ENCODE measurements around the gene DDAH1. TPM values are rescaled to one million over a fixed set of nuclear protein-coding genes. Genes with fewer than 3 reads are reported as not detected.

The DDAH1 gene
- total RNA-seq, 2 donors from 2014 or later: 0.74 TPM; not detected in 1

DNA sequence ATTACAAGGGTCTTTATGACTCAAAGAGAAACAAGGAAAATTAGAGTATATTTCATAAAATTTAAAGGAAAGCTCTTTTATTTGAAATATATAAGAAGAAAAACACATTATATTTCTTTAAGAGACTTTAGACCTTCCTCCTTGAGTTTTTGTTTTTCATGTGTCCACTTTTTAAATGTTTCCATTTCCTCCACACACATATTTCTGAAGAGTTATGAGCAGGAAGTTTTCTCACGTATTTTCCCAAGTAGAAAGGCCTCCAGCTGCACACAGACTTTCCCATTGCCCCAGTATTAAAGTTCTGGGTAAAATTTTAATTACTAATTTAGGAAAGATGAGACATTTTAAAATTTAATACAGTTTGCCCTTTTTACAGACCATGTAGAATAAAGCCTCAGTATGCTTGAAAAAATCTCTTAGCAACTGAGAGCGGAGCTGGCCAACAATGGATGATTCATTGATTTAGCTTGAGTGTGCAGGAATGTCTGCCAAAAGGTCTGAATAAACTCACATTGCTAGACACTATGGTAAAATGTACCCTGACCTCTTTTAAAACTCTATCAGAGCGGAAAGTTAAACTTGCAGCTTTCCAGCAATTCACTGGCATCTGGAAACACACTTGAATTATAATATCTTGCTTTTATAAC is 57.9 kb downstream of the DDAH1 start:
- Mint-ChIP-seq H3K36me3 (ENCODE audit: low read depth) (no peaks in the 10 kb centered on the region), H3K27me3 (peaks cover 3% of the 10 kb centered on the region), H3K27ac (no peak overlapping the region), H3K4me3 (no peak overlapping the region), H3K9me3 (no peaks in the 10 kb centered on the region), H3K4me1 (no peaks in the 10 kb centered on the region)
- no peak for ATAC-seq (replicated peaks)

DNA sequence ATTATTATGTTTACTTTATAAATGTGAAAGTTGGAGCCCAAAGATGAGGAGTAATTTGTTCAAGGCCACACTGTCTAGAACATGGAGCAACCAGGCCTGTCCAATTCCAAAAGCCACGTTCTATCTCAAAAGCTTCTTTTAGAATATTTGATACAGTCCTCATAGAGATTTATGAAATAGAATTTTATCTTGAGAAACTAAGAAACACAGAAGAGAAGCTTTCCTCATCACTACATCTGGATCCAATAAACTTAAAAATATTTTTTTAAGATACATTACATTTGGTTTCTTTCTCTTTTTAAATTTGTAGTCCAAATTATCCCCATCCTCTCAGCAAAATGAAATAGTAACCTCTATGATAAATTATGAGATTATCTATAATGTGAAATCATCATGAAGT is 58.9 kb downstream of the DDAH1 start:
- no peak overlapping the region for H3K27ac Mint-ChIP-seq
- no peaks in the 10 kb centered on the region for H3K9me3 Mint-ChIP-seq
- peaks cover 3% of the 10 kb centered on the region for H3K27me3 Mint-ChIP-seq
- no peak overlapping the region for H3K4me3 Mint-ChIP-seq
- no peaks in the 10 kb centered on the region for H3K36me3 Mint-ChIP-seq (ENCODE audit: low read depth)
- ATAC-seq (replicated peaks): no peak
- no peaks in the 10 kb centered on the region for H3K4me1 Mint-ChIP-seq

DNA sequence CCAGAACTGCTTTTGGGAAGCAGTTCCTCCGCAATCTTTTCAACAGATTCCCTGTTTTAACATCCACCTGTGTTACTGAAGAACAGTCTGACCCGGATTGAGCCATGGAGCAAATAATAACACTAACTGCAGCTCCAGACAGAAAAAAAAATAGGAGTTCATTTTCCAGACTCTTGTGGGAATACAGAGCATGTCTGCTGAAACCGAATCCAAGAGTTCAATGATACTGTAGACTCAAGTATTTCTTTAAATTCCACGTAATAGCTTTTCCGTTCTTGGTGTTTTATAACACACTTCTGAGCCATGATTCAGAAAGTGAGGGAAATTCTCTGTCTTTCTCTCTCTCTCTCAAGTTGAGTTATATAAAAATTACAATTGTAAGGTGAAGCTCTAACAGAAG is 60.6 kb downstream of the DDAH1 start:
- Mint-ChIP-seq H3K36me3 (ENCODE audit: low read depth) (no peaks in the 10 kb centered on the region), H3K27me3 (peaks cover 3% of the 10 kb centered on the region), H3K27ac (no peak overlapping the region), H3K9me3 (no peaks in the 10 kb centered on the region), H3K4me3 (no peak overlapping the region), H3K4me1 (no peaks in the 10 kb centered on the region)
- ATAC-seq (replicated peaks): no peak

DNA sequence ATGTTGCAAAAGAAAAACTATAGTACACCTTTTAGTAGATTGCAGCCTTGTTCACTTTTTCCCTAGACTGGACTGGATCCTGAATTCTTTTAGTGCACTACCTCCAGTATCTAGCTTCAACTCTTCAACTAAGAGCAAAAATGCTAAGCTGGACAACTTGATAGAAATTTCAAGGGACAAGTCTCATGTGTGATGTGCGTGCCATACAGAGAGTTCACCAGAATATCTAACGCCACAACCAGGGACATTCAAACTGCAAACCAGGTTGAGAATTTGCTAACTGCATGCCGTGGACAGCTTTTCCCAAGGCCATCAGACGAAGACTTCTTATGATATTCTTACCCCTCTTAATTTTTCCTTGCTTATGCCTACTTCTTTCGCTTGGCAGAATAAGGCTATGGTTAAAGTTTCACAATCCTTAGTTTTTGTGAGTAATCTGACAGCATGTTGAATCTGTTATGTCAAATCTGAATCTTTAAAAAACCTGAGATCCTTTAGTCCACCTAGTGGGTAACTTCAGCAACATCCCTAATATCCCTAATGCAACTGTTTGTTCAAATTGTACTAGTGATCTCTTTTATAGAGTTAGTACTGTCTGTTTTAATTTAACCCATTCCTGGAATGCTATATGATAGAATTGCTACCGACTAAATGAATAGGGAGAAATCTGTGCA is 66.4 kb downstream of the DDAH1 start:
- no peak for ATAC-seq (replicated peaks)
- Mint-ChIP-seq H3K27me3 (no peaks in the 10 kb centered on the region), H3K4me1 (no peaks in the 10 kb centered on the region), H3K9me3 (no peaks in the 10 kb centered on the region), H3K27ac (no peak overlapping the region), H3K4me3 (no peak overlapping the region), H3K36me3 (ENCODE audit: low read depth) (no peaks in the 10 kb centered on the region)

DNA sequence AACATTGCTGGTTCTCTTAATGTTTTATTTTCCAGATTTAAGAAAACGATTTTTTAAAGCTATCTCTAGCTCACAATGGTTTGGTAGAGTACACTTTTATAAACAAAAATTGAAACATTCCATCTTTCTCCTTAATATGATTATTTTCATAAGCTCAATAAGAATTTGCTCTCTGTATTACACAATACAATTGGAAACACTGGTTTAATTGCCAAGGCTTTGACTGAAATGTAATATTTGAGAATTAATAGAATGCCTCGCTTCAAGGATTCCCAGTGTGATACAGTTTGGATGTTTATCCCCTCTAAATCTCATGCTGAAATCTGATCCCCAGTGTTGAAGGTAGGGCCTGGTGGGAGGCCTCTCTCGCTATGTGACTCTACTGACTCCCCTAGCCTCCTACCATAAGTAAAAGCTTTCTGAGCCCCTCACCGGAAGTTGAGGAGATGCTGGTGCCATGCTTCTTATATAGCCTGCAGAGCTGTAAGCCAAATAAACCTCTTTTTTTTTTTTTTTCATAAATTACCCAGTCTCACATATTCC is 67.4 kb downstream of the DDAH1 start:
- Mint-ChIP-seq H3K4me3 (no peak overlapping the region), H3K4me1 (no peaks in the 10 kb centered on the region), H3K36me3 (ENCODE audit: low read depth) (no peaks in the 10 kb centered on the region), H3K27me3 (no peaks in the 10 kb centered on the region), H3K9me3 (no peaks in the 10 kb centered on the region), H3K27ac (no peak overlapping the region)
- ATAC-seq (replicated peaks): no peak

DNA sequence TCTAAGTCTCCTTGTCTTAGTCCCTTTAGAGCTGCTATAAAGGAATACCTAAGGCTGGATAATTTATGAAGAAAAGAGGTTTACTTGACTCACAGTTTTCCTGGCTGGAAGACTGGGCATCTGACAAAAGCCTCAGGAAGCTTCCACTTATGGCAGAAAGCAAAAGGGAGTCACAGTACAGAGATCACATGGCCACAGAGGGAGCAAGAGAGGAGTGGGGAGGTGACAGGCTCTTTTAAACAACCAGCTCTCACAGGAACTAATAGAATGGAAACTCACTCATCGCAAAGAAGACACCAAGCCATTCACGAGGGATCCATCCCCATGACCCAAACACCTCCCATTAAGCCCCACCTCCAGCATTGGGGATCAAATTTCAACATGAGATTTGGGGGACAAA is 68.8 kb downstream of the DDAH1 start:
- no peaks in the 10 kb centered on the region for H3K4me1 Mint-ChIP-seq
- no peaks in the 10 kb centered on the region for H3K9me3 Mint-ChIP-seq
- H3K4me3 Mint-ChIP-seq: no peak overlapping the region
- H3K36me3 Mint-ChIP-seq (ENCODE audit: low read depth): no peaks in the 10 kb centered on the region
- no peak for ATAC-seq (replicated peaks)
- no peak overlapping the region for H3K27ac Mint-ChIP-seq
- no peaks in the 10 kb centered on the region for H3K27me3 Mint-ChIP-seq

DNA sequence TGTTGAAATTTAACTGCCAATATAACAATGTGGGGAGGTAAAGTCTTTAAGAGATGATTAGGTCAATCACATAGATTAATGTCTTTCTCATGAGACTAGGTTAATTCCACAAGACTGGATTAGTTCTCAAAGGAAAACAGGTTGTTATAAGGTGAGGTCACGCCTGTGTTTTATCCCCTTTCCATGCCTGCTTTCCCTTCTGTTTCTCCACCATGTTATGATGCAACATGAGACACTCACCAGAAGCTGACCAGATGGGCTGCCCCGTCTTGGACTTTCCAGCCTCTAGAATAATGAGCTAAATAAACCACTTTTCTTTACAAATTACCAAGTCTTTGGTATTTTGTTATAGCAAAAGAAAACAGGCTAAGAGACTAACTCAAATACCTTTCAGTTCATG is 70.8 kb downstream of the DDAH1 start:
- H3K4me1 Mint-ChIP-seq: no peaks in the 10 kb centered on the region
- ATAC-seq (replicated peaks): no peak
- H3K27ac Mint-ChIP-seq: no peak overlapping the region
- H3K36me3 Mint-ChIP-seq (ENCODE audit: low read depth): no peaks in the 10 kb centered on the region
- H3K4me3 Mint-ChIP-seq: no peak overlapping the region
- H3K9me3 Mint-ChIP-seq: no peaks in the 10 kb centered on the region
- H3K27me3 Mint-ChIP-seq: no peaks in the 10 kb centered on the region

DNA sequence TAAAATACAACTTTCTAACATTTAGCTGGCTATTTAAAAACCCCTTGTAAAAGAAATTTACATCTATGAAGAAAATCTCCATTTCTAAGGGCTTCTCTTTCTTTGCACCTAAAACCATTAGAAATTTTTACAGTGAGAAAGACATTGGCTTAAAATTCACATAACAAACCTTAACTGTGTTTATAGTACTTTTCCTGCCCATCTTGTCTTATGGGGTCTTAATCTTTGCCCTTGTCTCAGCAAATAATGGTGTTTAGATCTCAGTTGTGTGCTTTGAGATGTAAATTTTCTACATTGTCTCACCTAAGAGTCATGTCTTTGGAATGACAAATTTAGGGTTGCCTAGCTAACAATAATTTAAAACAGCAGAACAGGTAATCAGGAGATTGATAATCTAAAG is 71.5 kb downstream of the DDAH1 start:
- Mint-ChIP-seq H3K27ac (no peak overlapping the region), H3K4me1 (no peaks in the 10 kb centered on the region), H3K36me3 (ENCODE audit: low read depth) (no peaks in the 10 kb centered on the region), H3K9me3 (no peaks in the 10 kb centered on the region), H3K27me3 (no peaks in the 10 kb centered on the region), H3K4me3 (no peak overlapping the region)
- no peak for ATAC-seq (replicated peaks)

DNA sequence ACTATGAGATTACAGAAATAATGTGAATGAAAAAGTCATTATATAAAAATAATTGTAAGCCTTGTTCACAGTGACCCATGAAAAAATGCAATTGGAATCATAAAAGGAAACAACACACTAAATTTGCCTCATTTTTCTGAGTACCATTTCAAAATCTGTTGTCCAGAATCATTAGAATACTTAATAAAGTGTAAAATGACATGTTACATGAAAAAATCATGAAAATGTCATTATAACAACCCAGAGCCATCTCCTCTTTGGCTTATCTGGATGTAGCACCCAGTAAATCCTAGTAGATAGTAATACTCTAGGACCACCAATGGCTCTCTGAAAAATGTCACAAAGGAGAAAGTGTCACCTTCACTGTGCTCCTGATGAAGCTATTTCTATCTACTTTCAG is 76.5 kb downstream of the DDAH1 start:
- H3K4me1 Mint-ChIP-seq: no peaks in the 10 kb centered on the region
- no peak for ATAC-seq (replicated peaks)
- peaks cover 23% of the 10 kb centered on the region for H3K27me3 Mint-ChIP-seq
- no peaks in the 10 kb centered on the region for H3K36me3 Mint-ChIP-seq (ENCODE audit: low read depth)
- no peak overlapping the region for H3K27ac Mint-ChIP-seq
- H3K9me3 Mint-ChIP-seq: peaks cover 11% of the 10 kb centered on the region
- no peak overlapping the region for H3K4me3 Mint-ChIP-seq

DNA sequence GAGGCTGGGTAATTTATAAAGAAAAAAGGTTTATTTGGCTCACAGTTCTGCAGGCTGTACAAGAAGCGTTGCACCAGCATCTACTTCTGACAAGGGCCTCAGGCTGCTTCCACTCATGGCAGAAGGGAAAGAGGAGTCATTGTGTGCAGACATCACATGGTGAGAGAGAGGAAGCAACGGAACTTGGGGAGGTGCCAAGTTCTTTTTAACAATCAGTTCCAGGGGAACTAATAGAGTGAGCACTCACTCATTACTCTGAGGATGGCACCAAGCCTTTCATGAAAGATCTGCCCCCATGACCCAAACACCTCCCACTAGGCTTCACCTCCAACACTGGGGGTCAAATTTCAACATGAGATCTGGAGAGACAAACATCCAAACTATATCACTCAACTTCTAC is 77.2 kb downstream of the DDAH1 start:
- no peak for ATAC-seq (replicated peaks)
- no peak overlapping the region for H3K27ac Mint-ChIP-seq
- no peaks in the 10 kb centered on the region for H3K36me3 Mint-ChIP-seq (ENCODE audit: low read depth)
- no peak overlapping the region for H3K4me3 Mint-ChIP-seq
- no peaks in the 10 kb centered on the region for H3K4me1 Mint-ChIP-seq
- peaks cover 23% of the 10 kb centered on the region for H3K27me3 Mint-ChIP-seq
- H3K9me3 Mint-ChIP-seq: peaks cover 11% of the 10 kb centered on the region

DNA sequence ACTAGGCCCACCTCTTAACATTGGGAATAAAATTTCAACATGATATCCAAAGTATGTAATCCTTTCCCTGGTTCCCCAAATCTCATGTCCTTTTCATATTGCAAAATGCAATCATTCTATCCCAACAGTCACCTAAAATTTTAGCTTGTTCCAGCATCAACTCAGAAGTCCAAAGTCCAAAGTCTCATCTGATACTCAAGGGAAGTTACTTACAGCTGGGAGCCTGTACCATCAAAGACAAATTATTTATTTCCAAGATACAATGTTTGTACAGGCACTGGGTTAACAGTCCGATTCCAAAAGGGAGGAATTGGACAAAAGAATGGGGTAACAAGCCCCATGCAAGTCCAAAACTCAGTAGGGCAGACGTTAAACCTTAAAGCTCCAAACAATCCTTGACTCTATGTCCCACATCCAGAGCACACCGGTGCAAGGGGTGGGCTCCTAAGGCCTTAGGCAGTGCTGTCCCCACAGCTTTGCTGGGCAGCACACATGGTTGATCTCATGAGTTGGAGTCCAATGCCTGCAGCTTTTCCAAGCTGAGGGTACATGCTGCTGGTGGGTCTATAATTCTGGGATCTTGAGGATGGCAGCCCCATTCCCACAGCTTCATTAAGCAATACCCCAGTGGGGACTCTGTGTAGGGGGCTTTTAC is 78.8 kb downstream of the DDAH1 start:
- H3K4me3 Mint-ChIP-seq: no peak overlapping the region
- H3K36me3 Mint-ChIP-seq (ENCODE audit: low read depth): no peaks in the 10 kb centered on the region
- H3K27ac Mint-ChIP-seq: no peak overlapping the region
- H3K9me3 Mint-ChIP-seq: peaks cover 11% of the 10 kb centered on the region
- H3K4me1 Mint-ChIP-seq: no peaks in the 10 kb centered on the region
- peaks cover 23% of the 10 kb centered on the region for H3K27me3 Mint-ChIP-seq
- no peak for ATAC-seq (replicated peaks)

DNA sequence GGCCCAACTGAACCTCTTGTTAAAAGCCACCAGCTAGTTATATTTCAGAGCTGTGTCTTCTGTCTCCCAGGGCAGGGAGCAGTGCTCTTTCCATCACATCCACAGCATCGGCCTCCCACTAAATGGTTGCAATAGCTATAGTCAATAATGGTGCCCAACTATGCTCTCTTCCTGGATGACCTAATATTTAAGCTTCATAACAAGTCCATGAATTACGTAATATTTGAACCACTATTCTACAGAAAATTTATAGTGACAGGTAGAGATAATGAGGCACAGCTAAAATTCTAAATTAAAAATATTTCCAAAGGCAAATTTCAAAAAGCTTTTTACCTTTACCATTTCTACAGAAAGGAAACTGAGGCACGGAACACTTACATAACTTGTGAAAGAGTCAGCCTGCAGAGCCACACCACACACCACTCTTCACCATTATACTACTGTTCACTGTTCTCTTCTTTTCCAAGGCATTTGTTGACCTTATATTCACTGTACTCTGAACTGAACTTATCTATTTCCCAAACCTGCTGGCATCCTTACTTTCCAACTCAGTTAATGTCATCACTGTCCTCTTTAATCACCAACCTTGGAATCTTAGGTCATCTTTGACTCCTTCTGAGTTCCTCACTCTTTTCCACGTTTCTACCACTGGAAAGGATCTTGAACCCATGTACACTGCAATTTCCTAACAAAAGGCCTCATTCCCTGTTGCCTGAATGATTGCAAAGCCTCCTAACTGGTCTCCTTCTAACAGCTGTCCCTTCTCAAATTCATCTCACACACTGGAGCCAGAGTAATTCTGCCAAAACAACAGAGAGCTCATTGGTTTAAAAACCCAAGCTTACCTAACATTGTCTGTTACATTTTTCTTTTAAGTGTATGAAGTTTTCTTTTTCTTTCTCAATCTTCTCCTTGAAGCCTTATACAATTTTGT is 85.5 kb downstream of the DDAH1 start:
- Mint-ChIP-seq H3K4me1 (no peaks in the 10 kb centered on the region), H3K36me3 (ENCODE audit: low read depth) (no peaks in the 10 kb centered on the region), H3K27me3 (peaks cover 7% of the 10 kb centered on the region), H3K27ac (no peak overlapping the region), H3K9me3 (no peaks in the 10 kb centered on the region), H3K4me3 (no peak overlapping the region)
- no peak for ATAC-seq (replicated peaks)

DNA sequence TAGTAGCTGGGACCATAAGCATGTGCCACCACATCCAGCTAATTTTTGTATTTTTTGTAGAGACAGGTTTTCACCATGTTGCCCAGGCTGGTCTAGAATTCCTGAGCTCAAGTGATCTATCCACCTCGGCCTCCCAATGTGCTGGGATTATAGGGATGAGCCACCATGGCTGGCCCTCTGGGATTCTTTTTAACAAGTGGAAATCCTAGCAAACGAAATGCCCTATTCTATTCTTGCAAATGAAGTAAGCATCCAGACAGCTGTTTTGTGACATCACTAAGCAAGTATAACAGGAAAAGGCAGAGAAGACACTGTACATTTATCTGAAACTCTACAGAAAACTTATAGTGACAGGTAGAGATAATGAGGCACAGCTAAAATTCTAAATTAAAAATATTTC is 86.4 kb downstream of the DDAH1 start:
- H3K4me1 Mint-ChIP-seq: no peaks in the 10 kb centered on the region

DNA sequence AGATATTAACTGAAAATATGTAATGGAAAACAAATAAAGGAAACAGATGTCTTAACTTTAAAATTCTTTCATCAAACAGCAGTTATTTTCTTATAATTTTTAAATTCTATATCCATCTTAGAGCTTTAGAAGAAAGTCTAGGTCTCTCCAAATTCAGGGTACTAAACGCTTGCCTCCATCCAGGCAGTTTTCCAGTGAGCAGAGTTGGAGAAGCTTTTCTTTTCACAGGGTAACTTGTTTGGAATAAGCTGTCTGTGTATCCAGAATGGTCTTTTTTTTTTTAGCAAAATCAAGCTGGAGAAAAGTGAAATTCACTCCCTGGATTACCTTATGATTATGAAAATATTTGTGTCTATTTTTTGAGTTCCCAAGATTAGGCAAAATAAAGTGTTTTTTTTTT is 88.6 kb downstream of the DDAH1 start:
- no peak overlapping the region for H3K27ac Mint-ChIP-seq

More for the DNA sequence above, 86.4 kb downstream of the DDAH1 start:
- Mint-ChIP-seq H3K4me3 (no peak overlapping the region), H3K27ac (no peak overlapping the region), H3K36me3 (ENCODE audit: low read depth) (no peaks in the 10 kb centered on the region), H3K9me3 (no peaks in the 10 kb centered on the region), H3K27me3 (peaks cover 4% of the 10 kb centered on the region)
- ATAC-seq (replicated peaks): no peak

More for the DNA sequence above, 88.6 kb downstream of the DDAH1 start:
- Mint-ChIP-seq H3K4me1 (no peaks in the 10 kb centered on the region), H3K36me3 (ENCODE audit: low read depth) (no peaks in the 10 kb centered on the region), H3K27me3 (peaks cover 9% of the 10 kb centered on the region), H3K4me3 (no peak overlapping the region), H3K9me3 (no peaks in the 10 kb centered on the region)
- ATAC-seq (replicated peaks): no peak
